Prostate gland (tissue), 2 donors: ENCODE measurements around the gene TRAF7.

Source experiments
- POLR2A ChIP-seq: fragments of 450-650 bp; IDR thresholded peaks from one replicate; pipeline ENCODE4 v1.6.1; 2016; ENCODE audit warnings: antibody characterized with exemption, mild to moderate bottlenecking
- POLR2AphosphoS5 ChIP-seq: sonication (generic); formaldehyde crosslinking; IDR thresholded peaks from one replicate; pipeline ENCODE4 v1.6.1; 2017; ENCODE audit warnings: antibody characterized with exemption
- TF ChIP-seq, protein P1 (sequence below), 4 experiments: fragments of 200-600 bp in 2 of 4; fragments of 450-650 bp in 2 of 4; sonication (generic) in 2 of 4; IDR thresholded peaks; 1 replicate in 3 of 4; 2 replicates in 1 of 4; pipeline ENCODE4 v1.5.1; 2016 to 2019; ENCODE audit warnings: antibody characterized with exemption in 4 of 4, mild to moderate bottlenecking in 2 of 4, moderate library complexity in 2 of 4

DNA sequence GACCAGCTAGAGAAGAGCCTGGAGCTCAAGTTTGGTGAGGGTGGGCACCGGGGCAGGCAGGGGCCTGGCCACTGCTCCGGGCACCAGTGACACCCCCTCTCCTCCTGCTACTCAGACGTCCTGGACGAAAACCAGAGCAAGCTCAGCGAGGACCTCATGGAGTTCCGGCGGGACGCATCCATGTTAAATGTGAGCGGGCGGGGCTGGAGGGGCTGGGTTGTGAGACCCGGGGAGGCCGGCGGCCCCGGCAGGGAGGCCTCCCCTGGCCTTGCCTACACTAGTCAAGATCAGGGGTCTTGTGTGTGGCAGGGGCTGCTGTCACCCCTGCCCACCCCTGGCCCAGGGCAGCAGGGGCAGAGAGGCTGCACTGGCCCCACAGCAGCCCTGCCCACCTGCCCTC lies 17.8 kb downstream of the TRAF7 start:
- TF ChIP-seq, protein P1, sequence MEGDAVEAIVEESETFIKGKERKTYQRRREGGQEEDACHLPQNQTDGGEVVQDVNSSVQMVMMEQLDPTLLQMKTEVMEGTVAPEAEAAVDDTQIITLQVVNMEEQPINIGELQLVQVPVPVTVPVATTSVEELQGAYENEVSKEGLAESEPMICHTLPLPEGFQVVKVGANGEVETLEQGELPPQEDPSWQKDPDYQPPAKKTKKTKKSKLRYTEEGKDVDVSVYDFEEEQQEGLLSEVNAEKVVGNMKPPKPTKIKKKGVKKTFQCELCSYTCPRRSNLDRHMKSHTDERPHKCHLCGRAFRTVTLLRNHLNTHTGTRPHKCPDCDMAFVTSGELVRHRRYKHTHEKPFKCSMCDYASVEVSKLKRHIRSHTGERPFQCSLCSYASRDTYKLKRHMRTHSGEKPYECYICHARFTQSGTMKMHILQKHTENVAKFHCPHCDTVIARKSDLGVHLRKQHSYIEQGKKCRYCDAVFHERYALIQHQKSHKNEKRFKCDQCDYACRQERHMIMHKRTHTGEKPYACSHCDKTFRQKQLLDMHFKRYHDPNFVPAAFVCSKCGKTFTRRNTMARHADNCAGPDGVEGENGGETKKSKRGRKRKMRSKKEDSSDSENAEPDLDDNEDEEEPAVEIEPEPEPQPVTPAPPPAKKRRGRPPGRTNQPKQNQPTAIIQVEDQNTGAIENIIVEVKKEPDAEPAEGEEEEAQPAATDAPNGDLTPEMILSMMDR (IDR thresholded peaks at IDR 0.05), result no peak
- no peak for TF ChIP-seq POLR2AphosphoS5
- no peak for TF ChIP-seq POLR2A
